Measurements from ENCODE around the gene TNFRSF13B. TPM values are rescaled to one million over a fixed set of nuclear protein-coding genes. Genes with fewer than 3 reads are reported as not detected.

The TNFRSF13B gene
- total RNA-seq, 1 experiment from 2014 or later = not detected

DNA sequence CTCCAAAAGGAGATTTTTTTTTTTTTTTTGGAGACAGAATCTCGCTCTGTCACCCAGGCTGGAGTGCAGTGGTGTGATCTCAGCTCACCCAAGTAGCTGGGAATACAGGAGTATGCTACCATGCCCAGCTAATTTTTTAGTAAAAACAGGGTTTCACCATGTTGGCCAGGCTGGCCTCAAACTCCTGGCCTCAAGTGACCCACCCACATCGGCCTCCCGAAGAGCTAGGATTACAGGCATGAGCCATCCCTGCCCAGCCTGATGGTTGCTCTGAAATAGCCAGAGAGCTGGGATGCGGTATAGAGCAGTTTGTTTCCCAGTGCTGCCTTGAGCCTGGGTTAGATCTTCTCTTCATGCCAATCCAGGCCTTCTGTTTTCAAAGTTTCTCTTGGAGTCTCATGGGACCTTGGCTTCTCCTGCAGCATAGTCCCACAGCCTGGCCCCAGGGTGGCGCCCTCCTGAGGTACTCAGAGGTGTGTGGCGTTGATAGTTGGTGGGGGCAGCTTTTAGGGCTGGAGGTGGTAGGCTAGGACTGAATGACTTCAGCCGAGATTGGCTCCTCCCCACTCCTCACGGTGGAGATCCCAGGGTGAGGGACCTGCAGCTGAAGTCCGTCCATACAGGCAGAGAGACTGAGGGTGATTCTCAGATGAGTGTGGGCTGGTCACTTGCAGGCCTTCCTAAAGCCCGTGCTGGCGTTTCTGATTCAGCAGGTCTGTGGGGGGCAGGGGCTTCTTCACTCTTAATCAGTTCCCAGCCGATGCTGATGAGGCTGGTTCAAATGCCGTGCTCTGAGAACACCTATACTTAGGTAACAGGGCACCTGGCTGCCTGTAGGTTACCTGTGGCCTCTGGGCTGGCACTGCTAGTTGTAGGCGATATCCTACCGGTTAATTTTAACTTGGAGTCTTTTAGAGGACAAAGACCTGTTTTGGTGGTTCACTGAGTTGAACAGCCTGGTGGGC lies 52.0 kb downstream of the TNFRSF13B start:
- no peak overlapping the region for H3K27ac ChIP-seq
- H3K4me1 ChIP-seq = no peaks in the 10 kb centered on the region
- peaks cover 14% of the 10 kb centered on the region; the same call in 1 of the 2 replicates for H3K27me3 ChIP-seq
- H3K36me3 ChIP-seq = no peaks in the 10 kb centered on the region
- no peaks in the 10 kb centered on the region for H3K9me3 ChIP-seq (replicated peaks)
- no peak for DNase-seq
- no peak overlapping the region for H3K4me3 ChIP-seq

DNA sequence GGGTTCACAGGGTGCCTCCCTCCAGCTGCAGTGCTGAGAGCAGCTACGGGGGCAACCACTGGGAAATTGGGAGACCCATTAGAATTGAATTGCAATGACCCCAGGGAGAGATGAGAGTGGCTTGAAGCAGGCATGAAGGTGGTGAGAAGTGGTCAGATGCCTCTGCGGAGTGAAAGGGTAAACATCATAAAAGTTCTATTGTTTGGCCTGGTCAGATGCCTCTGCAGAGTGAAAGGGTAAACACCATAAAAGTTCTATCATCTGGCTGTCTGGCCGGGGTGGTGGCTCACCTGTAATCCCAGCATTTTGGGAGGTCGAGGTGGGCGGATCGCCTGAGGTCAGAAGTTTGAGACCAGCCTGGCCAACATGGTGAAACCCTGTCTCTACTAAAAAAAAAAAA lies 53.5 kb downstream of the TNFRSF13B start:
- H3K27me3 ChIP-seq = peaks cover 7% of the 10 kb centered on the region; the same call in 1 of the 2 replicates
- no peak for DNase-seq

DNA sequence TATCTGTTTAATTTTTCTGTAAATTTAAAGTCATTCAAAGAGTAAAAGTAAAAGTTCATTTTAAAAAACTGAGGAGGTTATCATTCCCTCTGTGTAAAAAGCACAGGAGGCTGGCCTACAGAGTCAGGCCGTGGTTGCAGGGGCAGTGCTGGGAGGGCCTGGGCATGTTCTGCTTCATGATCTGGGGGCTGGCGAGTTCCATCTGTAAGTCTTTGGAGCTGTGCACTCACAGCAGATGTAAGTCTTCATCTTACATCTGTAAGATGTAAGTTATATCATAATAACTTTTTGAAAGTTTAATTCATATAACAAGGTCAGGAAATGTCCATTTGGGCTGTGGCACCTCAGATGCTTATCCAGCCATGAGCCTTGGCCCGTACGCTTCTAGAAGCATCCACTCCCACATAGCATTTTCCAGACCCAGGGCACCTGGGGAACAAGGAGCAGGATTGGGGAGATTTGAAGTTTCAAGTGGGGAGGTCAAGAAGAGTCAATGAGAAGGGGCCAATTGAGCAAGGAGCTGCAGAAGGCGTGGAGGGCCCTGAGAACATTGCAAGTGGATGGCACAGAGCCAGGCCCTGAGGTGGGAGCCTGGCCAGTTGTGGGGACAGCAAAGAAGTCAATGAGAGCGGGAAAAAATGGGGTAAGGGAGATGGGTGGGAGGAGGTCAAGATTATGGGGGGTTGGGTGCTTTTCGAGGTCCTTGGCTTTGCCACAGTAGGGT lies 54.1 kb downstream of the TNFRSF13B start:
- H3K27ac ChIP-seq = no peak overlapping the region
- no peaks in the 10 kb centered on the region for H3K36me3 ChIP-seq
- DNase-seq = no peak
- no peaks in the 10 kb centered on the region for H3K9me3 ChIP-seq (replicated peaks)
- peaks cover 7% of the 10 kb centered on the region; the same call in 1 of the 2 replicates for H3K27me3 ChIP-seq
- no peak overlapping the region for H3K4me3 ChIP-seq
- no peaks in the 10 kb centered on the region; the same call in 1 of the 2 replicates for H3K4me1 ChIP-seq

More for the DNA sequence above, 53.5 kb downstream of the TNFRSF13B start:
- H3K4me1 ChIP-seq = no peaks in the 10 kb centered on the region; the same call in 1 of the 2 replicates
- no peak overlapping the region for H3K27ac ChIP-seq
- H3K9me3 ChIP-seq (replicated peaks) = no peaks in the 10 kb centered on the region
- no peaks in the 10 kb centered on the region for H3K36me3 ChIP-seq
- no peak overlapping the region for H3K4me3 ChIP-seq

DNA sequence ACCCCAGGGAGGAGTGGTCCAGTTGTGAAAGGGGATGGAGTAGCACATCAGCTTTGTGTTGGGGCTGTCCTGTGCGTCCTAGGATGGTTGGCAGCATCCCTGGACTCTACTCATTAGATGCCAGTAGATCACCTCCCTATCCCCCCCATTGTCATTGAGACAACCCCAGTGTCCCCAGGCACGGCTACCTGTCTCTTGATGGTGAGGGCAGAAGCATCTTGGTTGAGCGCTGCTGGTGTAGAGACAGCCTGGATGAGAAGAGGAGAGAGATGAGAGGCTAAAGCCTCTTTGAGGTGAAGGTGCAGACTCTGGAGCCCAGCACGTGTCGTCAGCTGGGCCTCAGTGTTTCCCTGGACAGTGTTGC lies 55.4 kb downstream of the TNFRSF13B start:
- Histone ChIP-seq H3K36me3 (no peaks in the 10 kb centered on the region), H3K27ac (no peak overlapping the region), H3K9me3 (replicated peaks) (no peaks in the 10 kb centered on the region), H3K27me3 (peaks cover 7% of the 10 kb centered on the region; the same call in 1 of the 2 replicates), H3K4me3 (no peak overlapping the region), H3K4me1 (peaks cover 5% of the 10 kb centered on the region)
- DNase-seq = no peak

DNA sequence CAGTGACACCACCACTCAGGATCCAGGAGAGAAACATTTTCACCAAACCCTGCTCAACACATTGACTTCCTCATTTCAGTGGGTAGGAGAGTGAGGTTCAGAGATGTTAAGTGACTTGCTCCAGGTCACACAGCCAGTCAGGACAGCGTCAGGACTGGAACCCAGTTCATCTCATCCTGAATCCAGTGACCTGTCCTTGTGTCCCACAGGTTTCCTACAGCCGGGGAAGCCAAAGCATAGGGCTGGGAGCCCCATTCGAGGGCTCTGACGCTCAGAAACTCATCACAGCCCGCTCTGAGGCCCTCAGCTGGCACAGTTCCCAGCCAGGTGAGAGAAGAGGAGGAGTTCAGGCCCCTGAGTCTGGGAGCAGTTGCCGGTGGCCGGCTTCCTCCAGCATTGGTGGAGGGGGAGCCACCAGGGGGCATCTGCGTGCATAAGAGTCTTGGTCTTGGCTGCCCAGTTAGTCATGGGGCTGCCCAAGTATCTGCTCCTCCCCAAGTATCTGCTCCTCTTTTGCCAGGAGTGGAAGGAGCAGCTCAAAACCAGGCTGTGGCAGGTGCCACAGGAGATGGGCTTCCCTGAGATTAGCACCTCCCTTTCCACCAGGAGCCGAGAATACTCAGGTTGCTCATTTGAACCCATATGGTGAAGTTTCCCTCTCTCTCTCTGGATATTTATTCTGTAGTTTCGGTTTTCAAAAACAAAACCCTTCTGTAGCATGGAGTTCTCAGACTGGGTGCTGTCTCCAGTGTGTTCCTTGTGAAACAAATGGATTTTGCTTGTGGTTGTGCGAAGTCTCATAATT lies 56.0 kb downstream of the TNFRSF13B start:
- no peak overlapping the region for H3K4me3 ChIP-seq
- no peaks in the 10 kb centered on the region for H3K9me3 ChIP-seq (replicated peaks)
- peaks cover 5% of the 10 kb centered on the region; the same call in 1 of the 2 replicates for H3K27me3 ChIP-seq
- H3K4me1 ChIP-seq = peaks cover 11% of the 10 kb centered on the region
- peak; percentile 68 to 79 for DNase-seq
- H3K27ac ChIP-seq = no peak overlapping the region
- H3K36me3 ChIP-seq = no peaks in the 10 kb centered on the region

DNA sequence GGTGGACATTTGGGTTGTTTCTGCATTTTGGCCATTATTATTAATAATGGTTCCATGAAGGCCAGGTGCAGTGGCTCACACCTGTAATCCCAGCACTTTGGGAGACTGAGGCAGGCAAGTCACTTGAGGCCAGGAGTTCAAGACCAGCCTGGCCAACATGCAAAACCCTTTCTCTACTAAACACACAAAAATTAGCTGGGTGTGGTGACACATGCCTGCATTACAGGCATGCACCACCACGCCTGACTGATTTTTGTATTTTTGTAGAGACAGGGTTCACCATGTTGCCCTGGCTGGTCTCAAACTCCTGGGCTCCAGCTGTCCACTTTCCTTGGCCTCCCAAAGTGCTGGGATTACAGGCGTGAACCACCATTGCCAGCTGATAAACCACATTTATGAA lies 58.5 kb downstream of the TNFRSF13B start:
- Histone ChIP-seq H3K9me3 (replicated peaks) (no peaks in the 10 kb centered on the region), H3K27ac (no peak overlapping the region), H3K36me3 (no peaks in the 10 kb centered on the region), H3K4me3 (no peak overlapping the region), H3K27me3 (no peaks in the 10 kb centered on the region; the same call in 1 of the 2 replicates), H3K4me1 (peaks cover 14% of the 10 kb centered on the region)
- DNase-seq = peak in 1 of 2 experiments; percentile 52

DNA sequence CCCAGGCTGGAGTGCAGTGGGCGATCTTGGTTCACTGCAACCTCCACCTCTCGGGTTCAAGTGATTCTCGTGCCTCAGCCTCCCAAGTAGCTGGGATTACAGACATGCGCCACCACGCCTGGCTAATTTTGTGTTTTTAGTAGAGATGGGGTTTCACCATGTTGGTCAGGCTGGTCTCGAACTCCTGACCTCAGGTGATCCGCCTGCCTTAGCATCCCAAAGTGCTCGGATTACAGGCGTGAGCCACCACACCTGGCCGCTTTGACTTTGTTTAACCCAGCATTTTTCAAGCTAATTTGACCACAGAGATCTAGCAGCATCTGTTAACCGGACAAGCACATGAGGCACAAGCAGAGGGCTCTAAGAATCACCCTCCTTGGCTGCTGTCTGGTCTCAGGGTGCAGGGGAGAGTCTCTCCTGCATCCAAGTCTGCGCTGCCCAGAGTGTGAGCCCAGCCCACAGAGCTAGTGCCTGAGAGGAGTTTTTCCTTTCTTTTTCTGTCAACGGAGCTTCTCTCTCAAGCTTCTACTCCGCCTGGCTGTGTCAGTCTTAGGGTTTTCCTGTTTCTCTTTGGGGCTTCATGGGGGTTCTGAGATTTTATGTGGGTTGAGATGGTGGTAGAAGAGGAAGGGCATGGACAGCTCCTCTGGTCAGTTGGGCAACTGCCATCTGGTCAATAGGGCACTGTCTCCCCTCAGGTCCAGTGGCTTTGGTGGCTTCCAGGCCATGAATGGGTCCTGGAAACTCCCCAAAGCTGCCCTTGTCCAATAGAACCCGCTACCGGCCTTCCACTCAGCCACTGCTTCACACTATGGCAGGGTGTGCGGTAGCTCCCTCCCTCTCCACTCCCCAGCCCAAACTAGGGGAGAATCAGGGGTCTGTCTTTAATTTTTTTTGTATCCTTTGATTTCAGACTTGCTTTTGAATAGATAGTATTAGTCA lies 59.6 kb downstream of the TNFRSF13B start:
- Histone ChIP-seq H3K36me3 (no peaks in the 10 kb centered on the region), H3K4me1 (peaks cover 14% of the 10 kb centered on the region), H3K4me3 (no peak overlapping the region), H3K27ac (peak overlapping the region; percentile 60), H3K9me3 (replicated peaks) (no peaks in the 10 kb centered on the region), H3K27me3 (no peaks in the 10 kb centered on the region; the same call in 1 of the 2 replicates)
- DNase-seq = peak in 1 of 2 experiments; percentile 59

DNA sequence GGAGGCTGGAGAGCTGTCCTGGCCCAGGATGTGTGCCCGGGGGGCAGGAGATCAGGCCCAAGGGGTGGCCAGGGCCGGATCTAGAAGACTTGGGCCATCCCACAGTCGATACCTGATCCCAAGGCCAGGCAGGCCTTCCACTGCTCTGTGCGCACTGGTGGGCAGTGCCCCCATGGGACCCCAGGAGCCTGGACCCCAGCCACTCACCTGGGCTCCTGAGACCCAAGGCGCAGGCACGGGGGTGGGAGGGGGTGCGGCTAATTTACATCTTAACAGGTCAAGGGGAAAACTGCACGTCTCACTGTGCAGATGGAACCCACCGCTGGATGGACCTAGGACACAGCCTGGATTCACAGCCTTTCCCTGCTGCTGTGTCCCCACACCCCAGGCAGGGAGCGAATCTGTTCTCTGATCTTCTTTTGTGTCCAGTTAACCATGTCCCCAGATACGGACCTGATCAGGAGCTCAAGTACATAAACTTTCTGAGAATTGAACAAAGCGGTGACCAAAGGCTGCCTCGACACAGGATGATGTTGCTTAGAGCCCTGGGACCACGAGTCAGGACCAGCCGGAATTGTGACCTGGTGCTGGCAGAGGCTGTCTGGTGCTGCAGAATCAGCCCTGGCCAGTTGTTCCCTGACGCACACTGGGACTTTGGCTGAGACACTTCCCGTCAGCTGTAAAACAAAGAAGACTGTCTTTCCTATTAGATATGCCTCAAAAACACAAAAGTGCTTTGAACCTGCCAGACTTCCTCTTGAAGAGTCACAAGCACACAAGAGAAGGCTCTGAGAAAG lies 60.6 kb downstream of the TNFRSF13B start:
- peak; percentile 79 to 93 for DNase-seq
- no peak overlapping the region for H3K4me3 ChIP-seq
- H3K27ac ChIP-seq = peak overlapping the region; percentile 60
- H3K9me3 ChIP-seq (replicated peaks) = no peaks in the 10 kb centered on the region
- no peaks in the 10 kb centered on the region; the same call in 1 of the 2 replicates for H3K27me3 ChIP-seq
- peaks cover 14% of the 10 kb centered on the region for H3K4me1 ChIP-seq
- H3K36me3 ChIP-seq = no peaks in the 10 kb centered on the region

DNA sequence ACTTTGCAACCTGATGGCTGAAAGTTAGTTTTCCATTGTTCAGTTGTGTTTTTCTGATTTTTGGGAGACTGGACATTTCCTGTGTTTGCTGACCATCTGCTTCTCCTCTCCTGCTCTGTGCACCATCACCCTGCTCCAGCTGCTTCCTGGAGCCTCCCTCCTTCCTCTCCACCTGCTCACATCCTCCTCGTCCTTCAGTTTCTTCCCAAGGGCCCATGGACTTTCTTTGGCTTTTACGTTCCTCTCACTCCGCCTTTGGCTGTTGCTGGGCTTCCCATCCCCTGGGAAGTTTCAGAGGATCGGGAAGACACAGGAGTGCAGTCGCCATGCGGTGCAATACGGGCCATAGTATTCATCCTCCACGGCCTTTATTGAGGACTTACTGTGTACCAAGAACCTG lies 61.6 kb downstream of the TNFRSF13B start:
- Histone ChIP-seq H3K36me3 (no peaks in the 10 kb centered on the region), H3K27ac (no peak overlapping the region), H3K4me1 (peaks cover 14% of the 10 kb centered on the region), H3K9me3 (replicated peaks) (no peaks in the 10 kb centered on the region), H3K4me3 (no peak overlapping the region), H3K27me3 (no peaks in the 10 kb centered on the region; the same call in 1 of the 2 replicates)
- DNase-seq = no peak

DNA sequence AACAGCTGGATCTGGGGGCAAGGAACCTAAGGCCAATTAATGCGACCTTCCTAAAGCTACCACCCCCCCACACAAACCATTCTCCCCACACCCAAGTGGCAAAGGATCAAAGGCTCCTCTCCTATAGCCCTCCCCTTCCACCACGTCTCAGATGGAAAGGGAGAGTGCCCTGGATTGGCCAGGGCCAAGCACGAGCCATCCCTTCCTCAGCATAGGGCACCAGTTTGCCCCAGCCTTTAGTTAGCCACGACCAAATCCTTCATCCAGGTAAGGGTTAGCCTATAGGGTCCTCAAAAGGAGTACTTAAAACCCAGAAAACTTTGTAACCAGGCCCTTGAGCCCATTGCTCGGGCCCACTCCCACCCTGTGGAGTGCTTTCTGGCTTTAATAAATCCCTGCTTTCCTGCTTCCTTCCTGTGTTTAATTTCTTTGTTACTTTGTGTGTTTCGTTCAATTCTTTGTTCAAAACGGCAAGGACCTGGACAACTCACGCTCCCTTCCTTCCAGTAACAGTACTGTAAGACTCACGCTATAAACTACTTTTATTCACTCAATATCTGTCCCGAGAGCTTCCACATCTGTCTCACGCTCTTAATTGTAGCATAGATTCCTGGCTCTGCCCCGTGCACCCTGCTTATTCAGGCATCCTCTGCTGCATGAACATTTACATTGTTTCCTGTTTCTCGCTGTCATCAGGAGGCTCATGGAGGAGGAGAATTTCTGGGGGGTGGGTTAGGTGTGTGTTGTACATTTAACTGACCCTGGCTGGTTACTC lies 62.3 kb downstream of the TNFRSF13B start:
- H3K36me3 ChIP-seq = no peaks in the 10 kb centered on the region
- H3K27ac ChIP-seq = no peak overlapping the region
- no peaks in the 10 kb centered on the region for H3K9me3 ChIP-seq (replicated peaks)
- H3K4me3 ChIP-seq = no peak overlapping the region
- H3K4me1 ChIP-seq = peaks cover 14% of the 10 kb centered on the region
- no peaks in the 10 kb centered on the region; the same call in 1 of the 2 replicates for H3K27me3 ChIP-seq
- DNase-seq = no peak

DNA sequence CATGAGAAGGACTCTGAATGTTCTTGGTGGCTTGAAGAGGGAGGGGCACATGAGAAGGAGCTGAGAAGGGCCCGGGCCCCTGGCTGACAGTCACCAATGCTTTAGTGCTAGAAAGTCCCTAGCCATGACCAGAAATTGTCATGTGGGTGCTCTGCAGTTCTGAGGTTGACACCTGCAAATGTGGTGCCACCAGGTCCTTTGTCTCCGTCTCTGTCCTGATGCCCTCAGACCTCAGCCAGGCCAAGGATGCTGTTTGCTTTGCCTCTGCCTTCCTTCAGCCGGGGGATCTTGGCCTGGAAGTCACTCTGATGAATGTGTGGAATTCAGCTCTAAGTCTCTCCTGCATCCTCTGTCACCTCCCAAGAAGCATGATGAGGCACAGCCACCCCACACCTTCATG lies 63.6 kb downstream of the TNFRSF13B start:
- H3K4me3 ChIP-seq = no peak overlapping the region
- H3K4me1 ChIP-seq = peaks cover 14% of the 10 kb centered on the region
- H3K9me3 ChIP-seq (replicated peaks) = no peaks in the 10 kb centered on the region
- no peaks in the 10 kb centered on the region; the same call in 1 of the 2 replicates for H3K27me3 ChIP-seq
- no peaks in the 10 kb centered on the region for H3K36me3 ChIP-seq
- H3K27ac ChIP-seq = no peak overlapping the region
- DNase-seq = no peak

DNA sequence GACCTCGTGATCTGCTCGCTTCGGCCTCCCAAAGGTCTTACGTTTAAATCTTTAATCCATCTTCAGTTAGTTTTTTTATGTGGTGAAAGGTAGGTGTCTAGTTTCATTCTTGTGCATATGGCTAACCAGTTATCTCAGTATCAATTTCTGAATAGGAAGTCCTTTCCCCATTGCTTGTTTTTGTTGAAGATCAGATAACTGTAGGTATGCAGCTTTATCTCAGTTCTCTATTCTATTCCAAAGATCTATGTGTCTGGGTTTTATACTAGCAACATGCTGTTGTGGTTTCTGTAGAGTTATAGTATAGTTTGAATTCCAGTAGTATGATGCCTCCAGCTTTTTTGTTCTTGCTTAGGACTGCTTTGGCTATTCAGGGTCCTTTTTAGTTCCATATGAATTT lies 65.2 kb downstream of the TNFRSF13B start:
- Histone ChIP-seq H3K9me3 (replicated peaks) (no peaks in the 10 kb centered on the region; the same call in none of the 2 replicates), H3K27ac (no peak overlapping the region), H3K4me1 (peaks cover 9% of the 10 kb centered on the region), H3K4me3 (no peak overlapping the region), H3K27me3 (no peaks in the 10 kb centered on the region; the same call in 1 of the 2 replicates), H3K36me3 (no peaks in the 10 kb centered on the region)
- no peak for DNase-seq

All from SJCRH30 (cell line).